Breast epithelium (tissue), 4 donors: ENCODE data around the gene ZNF496. TPM values are rescaled to one million over a fixed set of nuclear protein-coding genes. Genes with fewer than 3 reads are reported as not detected.
"Not testable (repeated sequence)": the region's sequence is repeated elsewhere in the genome, so short reads cannot be mapped to it uniquely, and the experiment has no call there.

Experiments used
- DNase-seq, 2 donors: peaks; one replicate each; pipeline ENCODE4 v3.0.0-alpha.2; 2019; ENCODE audit warnings: low spot score in 2 of 2
- H3K27ac ChIP-seq, 2 donors: fragments of 200-600 bp; sonication (generic) in 1 of 2; one replicate each; pipeline ENCODE4 v1.5.1; 2016 to 2019; ENCODE audit warnings: mild to moderate bottlenecking in 1 of 2
- H3K27me3 ChIP-seq, 2 donors: fragments of 200-600 bp; sonication (generic) in 1 of 2; one replicate each; pipeline versions ENCODE4 v1.5.1 to v1.6.0; 2017 to 2019; ENCODE audit warnings: control low read depth in 1 of 2, mild to moderate bottlenecking in 1 of 2
- H3K36me3 ChIP-seq: fragments of 200-600 bp; one replicate; pipeline ENCODE4 v1.5.1; 2019
- H3K4me1 ChIP-seq, 2 donors: fragments of 200-600 bp; sonication (generic); one replicate each; pipeline ENCODE4 v1.5.1; 2016 to 2019; ENCODE audit warnings: control low read depth in 1 of 2
- H3K4me3 ChIP-seq, 3 donors: fragments of 200-600 bp; sonication (generic); 1 replicate in 2 of 3; 2 replicates in 1 of 3; pipeline ENCODE4 v1.5.1; 2016 to 2019; ENCODE audit warnings: mild to moderate bottlenecking in 3 of 3, moderate library complexity in 2 of 3
- H3K9me3 ChIP-seq, 2 donors: fragments of 200-600 bp; sonication (generic) in 1 of 2; one replicate each; pipeline ENCODE4 v1.5.1; 2016 to 2019; ENCODE audit warnings: control low read depth in 1 of 2
- CTCF ChIP-seq, 3 donors: fragments of 450-650 bp; IDR thresholded peaks; one replicate each; pipeline ENCODE4 v1.5.1; 2016 to 2017; ENCODE audit warnings: antibody characterized with exemption in 3 of 3, mild to moderate bottlenecking in 3 of 3, moderate library complexity in 3 of 3
- POLR2A ChIP-seq: fragments of 450-650 bp; IDR thresholded peaks from one replicate; pipeline ENCODE4 v1.6.1; 2016; ENCODE audit warnings: antibody characterized with exemption, mild to moderate bottlenecking, moderate library complexity
- POLR2AphosphoS5 ChIP-seq, 3 donors: sonication (generic); formaldehyde crosslinking; IDR thresholded peaks; one replicate each; pipeline ENCODE4 v1.6.1; 2017; ENCODE audit warnings: antibody characterized with exemption in 3 of 3
- intact Hi-C: fragments of 100-400 bp; cut with DNase I; formaldehyde crosslinking; loops from one replicate; pipeline ENCODE4 v1.15.1; 2023; ENCODE audit warnings: low total_unique reads
- total RNA-seq, 3 donors: library from RNA; depleted of rRNA; stranded (reverse); fragments of >200 nt; gene quantifications; one replicate each; pipeline ENCODE4 v1.1.0, GENCODE V29; 2016

ZNF496 gene
- total RNA-seq, result 10 to 100 TPM; 29.4 to 39.4 (median 31.1) TPM

- TF ChIP-seq CTCF (IDR thresholded peaks at IDR 0.05), result no peak
- TF ChIP-seq POLR2AphosphoS5 (IDR thresholded peaks at IDR 0.05), result peak in 2 of 3 donors; percentile 6 to 20
- TF ChIP-seq POLR2A, result no peak
- intact Hi-C loops, result no loop called here
- Histone ChIP-seq H3K36me3 (no peaks in the 10 kb centered on the region), H3K4me1 (peaks cover 4 to 7% of the 10 kb centered on the region in 2 donors), H3K4me3 (peak within 1 kb of the TSS; percentile 94 to 98 (median 96)), H3K27ac (peak within 1 kb of the TSS; percentile 91 to 95), H3K27me3 (no peaks in the 10 kb centered on the region), H3K9me3 (no peaks in the 10 kb centered on the region)
- peak; percentile 71 for DNase-seq
Measured at GRCh38 chr1:247331525-247332214, at the start of gene ZNF496. Gene ZNF496 (minus strand): TSS chr1:247331867. CDS start chr1:247329578, 2,289 bp downstream.

DNA sequence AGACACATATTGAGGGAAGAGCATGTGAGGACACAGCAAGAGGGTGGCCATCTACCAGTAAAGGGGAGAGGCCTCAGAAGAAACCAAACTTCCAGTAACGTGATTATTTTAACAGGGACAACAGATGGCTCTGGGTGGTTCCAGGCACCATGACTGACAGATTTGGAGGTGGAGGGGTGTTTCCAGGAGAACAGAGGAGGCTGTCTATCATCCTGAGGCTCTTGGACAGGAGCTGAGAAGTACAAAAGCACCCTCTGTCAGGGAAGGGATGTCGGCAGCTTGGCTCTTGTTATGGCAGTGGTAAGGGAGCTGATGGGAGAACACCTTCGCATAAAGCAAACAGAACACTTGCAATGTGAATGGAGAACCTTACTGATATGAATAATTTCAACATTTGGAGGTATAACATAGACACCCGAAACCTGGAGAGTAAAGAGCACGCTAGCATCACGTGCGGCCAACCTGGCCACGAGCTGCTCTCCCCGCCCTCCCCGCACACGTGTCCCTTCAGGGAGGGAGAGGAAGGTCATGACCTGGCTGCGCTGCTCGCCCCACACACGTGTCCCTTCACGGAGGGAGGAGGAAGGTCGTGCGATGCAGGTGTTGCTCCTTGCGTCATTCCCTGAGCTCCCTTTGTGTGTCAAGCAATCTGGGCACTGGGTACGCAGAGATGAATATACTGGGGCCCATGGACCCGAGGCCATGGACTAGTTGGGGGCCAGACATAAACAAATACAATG, 46.8 kb upstream of the ZNF496 start:
- intact Hi-C loops, result no loop called here
- H3K4me1 ChIP-seq, result no peaks in the 10 kb centered on the region
- no peaks in the 10 kb centered on the region for H3K36me3 ChIP-seq
- no peaks in the 10 kb centered on the region for H3K27me3 ChIP-seq
- TF ChIP-seq POLR2AphosphoS5 (IDR thresholded peaks at IDR 0.05) (no peak), POLR2A (no peak), CTCF (IDR thresholded peaks at IDR 0.05) (no peak)
- H3K27ac ChIP-seq, result no peak overlapping the region
- no peak overlapping the region for H3K4me3 ChIP-seq
- DNase-seq, result no peak
- H3K9me3 ChIP-seq, result no peaks in the 10 kb centered on the region

DNA sequence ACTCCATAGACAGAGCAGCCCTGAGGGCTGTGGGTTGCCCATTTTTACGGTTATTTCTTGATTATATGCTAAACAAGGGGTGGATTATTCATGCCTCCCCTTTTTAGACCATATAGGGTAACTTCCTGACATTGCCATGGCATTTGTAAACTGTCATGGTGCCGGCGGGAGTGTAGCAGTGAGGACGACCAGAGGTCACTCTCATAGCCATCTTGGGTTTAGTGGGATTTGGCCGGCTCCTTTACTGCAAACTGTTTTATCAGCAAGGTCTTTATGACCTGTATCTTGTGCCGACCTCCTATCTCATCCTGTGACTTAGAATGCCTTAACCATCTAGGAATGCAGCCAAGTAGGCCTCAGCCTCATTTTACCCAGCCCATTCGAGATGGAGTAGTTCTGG, 46.0 kb upstream of the ZNF496 start:
- not testable (repeated sequence) for H3K4me3 ChIP-seq

DNA sequence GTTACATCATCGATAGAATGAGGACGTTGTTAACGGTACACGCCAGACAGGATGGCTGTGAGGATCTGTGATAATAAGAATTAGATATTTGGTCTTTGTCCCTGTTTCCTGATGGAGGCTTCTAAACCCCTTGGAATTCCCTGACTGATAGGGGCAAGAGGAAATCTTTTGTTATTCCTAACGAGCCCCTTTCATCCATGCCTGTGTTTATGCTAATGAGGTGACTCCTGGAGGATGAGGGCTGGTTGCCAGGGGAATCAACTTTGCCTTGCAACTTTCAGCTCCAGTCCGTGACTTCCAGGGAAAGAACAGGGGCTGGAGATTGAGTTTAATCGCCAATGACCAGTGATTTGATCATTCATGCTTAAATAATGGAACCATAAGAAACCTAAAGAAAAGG, 45.0 kb upstream of the ZNF496 start:
- no peak for DNase-seq
- intact Hi-C loops, result no loop called here
- Histone ChIP-seq H3K27me3 (no peaks in the 10 kb centered on the region), H3K9me3 (no peaks in the 10 kb centered on the region), H3K36me3 (no peaks in the 10 kb centered on the region), H3K27ac (no peak overlapping the region), H3K4me3 (no peak overlapping the region), H3K4me1 (no peaks in the 10 kb centered on the region)
- TF ChIP-seq POLR2AphosphoS5 (IDR thresholded peaks at IDR 0.05) (no peak), POLR2A (no peak), CTCF (IDR thresholded peaks at IDR 0.05) (no peak)

More for the DNA sequence above, 46.0 kb upstream of the ZNF496 start:
- H3K9me3 ChIP-seq, H3K27ac ChIP-seq, H3K36me3 ChIP-seq, H3K4me1 ChIP-seq, H3K27me3 ChIP-seq, DNase-seq, intact Hi-C loops: not testable (repeated sequence)

- no peaks in the 10 kb centered on the region for H3K4me1 ChIP-seq
- H3K27me3 ChIP-seq, result no peaks in the 10 kb centered on the region
- no peak for DNase-seq
- intact Hi-C loops, result no loop called here
- no peak overlapping the region for H3K27ac ChIP-seq
- H3K36me3 ChIP-seq, result no peaks in the 10 kb centered on the region
- no peak for TF ChIP-seq POLR2A
- TF ChIP-seq POLR2AphosphoS5 (IDR thresholded peaks at IDR 0.05), result no peak
- TF ChIP-seq CTCF (IDR thresholded peaks at IDR 0.05), result no peak
- no peak overlapping the region for H3K4me3 ChIP-seq
- H3K9me3 ChIP-seq, result no peaks in the 10 kb centered on the region
Measured at GRCh38 chr1:247375747-247376146, 44.1 kb upstream of the ZNF496 start.

DNA sequence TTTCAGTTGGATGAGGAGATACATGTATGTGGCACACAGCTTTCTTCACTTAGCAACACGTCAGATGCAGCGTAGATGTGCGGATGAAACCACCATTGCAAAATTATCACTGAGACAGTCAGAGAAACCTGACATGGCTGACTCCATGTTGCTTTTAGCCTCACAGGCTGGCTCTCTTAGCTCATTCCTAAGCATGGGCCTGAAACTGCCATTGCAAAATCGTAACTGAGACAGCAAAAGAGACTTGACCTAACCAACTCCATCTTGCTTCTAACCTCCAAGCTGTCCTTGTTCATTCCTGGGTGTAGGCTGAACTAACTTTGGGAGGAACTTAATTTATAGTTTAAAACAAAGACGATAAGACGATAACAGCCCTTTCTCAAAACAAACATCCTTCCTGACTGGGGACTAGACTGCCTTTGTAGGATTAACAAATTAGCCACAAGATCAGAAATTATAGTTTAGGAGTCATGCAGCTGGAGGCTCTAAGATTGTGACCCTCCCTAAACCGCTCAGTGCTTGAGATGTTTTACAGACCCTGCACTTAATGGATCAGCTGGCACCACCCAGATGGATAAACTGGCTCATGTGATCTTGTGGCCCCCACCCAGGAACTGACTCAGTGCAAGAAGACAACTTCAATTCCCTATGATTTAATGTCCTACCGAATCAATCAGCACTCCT, 43.1 kb upstream of the ZNF496 start:
- H3K4me1 ChIP-seq, H3K27ac ChIP-seq, H3K4me3 ChIP-seq, H3K36me3 ChIP-seq, H3K27me3 ChIP-seq, intact Hi-C loops, H3K9me3 ChIP-seq, DNase-seq: not testable (repeated sequence)
